ENCODE results near the gene MYOCD.

- TF ChIP-seq EZH2 (IDR thresholded peaks at IDR 0.05; ENCODE audit: insufficient read depth, poor library complexity, severe bottlenecking) (no peak), EZH2phosphoT487 (IDR thresholded peaks at IDR 0.05; ENCODE audit: insufficient read depth, low read depth) (no peak)
Measured at GRCh38 chr17:12734926-12735325, 69.2 kb downstream of the MYOCD start.
